PC-9 (cell line): Measurements from ENCODE around the gene GOLPH3. TPM values are rescaled to one million over a fixed set of nuclear protein-coding genes. Genes with fewer than 3 reads are reported as not detected.

Source experiments
- BruUV-seq: library from RNA; stranded (reverse); fragments of 400-500 nt; replicated peaks from 2 replicates; lab custom pipeline; 2021; lab: Mats Ljungman, UMichigan
- CTCF ChIA-PET: fragments of 300-600 bp; sonication (Branson Sonifier 250); formaldehyde crosslinking; loops from one replicate; lab custom pipeline; 2022; ENCODE audit warnings: antibody characterized with exemption; lab: Charles Lee
- POLR2A ChIA-PET: fragments of 300-600 bp; sonication (Branson Sonifier 250); formaldehyde crosslinking; loops from one replicate; lab custom pipeline; 2022; ENCODE audit warnings: antibody characterized with exemption; ENCODE audit not compliant: unreplicated experiment; lab: Charles Lee
- DNase-seq, 2 experiments: peaks; one replicate each; pipeline versions ENCODE4 v3.0.0 to v3.0.0-alpha.2; 2015 to 2022; ENCODE audit warnings: mixed read lengths in 1 of 2
- H2AFZ ChIP-seq: fragments of 200-600 bp; sonication (generic); 2 replicates; pipeline ENCODE4 v1.8.1; 2017; ENCODE audit warnings: antibody characterized with exemption
- H3F3A ChIP-seq: fragments of 200-600 bp; sonication (generic); 2 replicates; pipeline ENCODE4 v1.8.1; 2017; ENCODE audit warnings: antibody characterized with exemption, mild to moderate bottlenecking, low read depth; ENCODE audit not compliant: insufficient read depth
- H3K27ac ChIP-seq: fragments of 200-600 bp; sonication (generic); 2 replicates; pipeline ENCODE4 v1.6.1; 2016; ENCODE audit warnings: mixed run types
- H3K27me3 ChIP-seq: fragments of 200-600 bp; sonication (generic); 2 replicates; pipeline ENCODE4 v1.6.1; 2016; ENCODE audit warnings: low read depth, mixed run types; ENCODE audit not compliant: insufficient read depth
- H3K36me3 ChIP-seq: fragments of 200-600 bp; sonication (generic); 2 replicates; pipeline ENCODE4 v1.6.1; 2016; ENCODE audit warnings: low read depth, mixed run types
- H3K4me1 ChIP-seq: fragments of 200-600 bp; sonication (generic); replicated peaks from 2 replicates; pipeline ENCODE4 v1.6.1; 2016; ENCODE audit warnings: mixed run types; ENCODE audit not compliant: insufficient read depth
- H3K4me2 ChIP-seq: fragments of 200-600 bp; sonication (generic); 2 replicates; pipeline ENCODE4 v1.6.1; 2017; ENCODE audit warnings: mixed run types
- H3K4me3 ChIP-seq: fragments of 200-600 bp; sonication (generic); 2 replicates; pipeline ENCODE4 v1.6.1; 2016; ENCODE audit warnings: mixed run types
- H3K79me2 ChIP-seq: fragments of 200-600 bp; sonication (generic); 2 replicates; pipeline ENCODE4 v1.6.1; 2017; ENCODE audit warnings: low read depth, mixed run types
- H3K9me2 ChIP-seq: fragments of 200-600 bp; sonication (generic); 2 replicates; pipeline ENCODE4 v1.8.1; 2017; ENCODE audit warnings: mild to moderate bottlenecking; ENCODE audit not compliant: insufficient read depth
- H3K9me3 ChIP-seq: fragments of 200-600 bp; sonication (generic); 2 replicates; pipeline ENCODE4 v1.8.1; 2016; ENCODE audit warnings: low read depth; ENCODE audit not compliant: insufficient read depth
- H4K20me1 ChIP-seq: fragments of 200-600 bp; sonication (generic); 2 replicates; pipeline ENCODE4 v1.8.1; 2017; ENCODE audit not compliant: insufficient read depth
- CTCF ChIP-seq: fragments of 200-600 bp; sonication (generic); conservative IDR thresholded peaks from 2 replicates; pipeline ENCODE4 v1.6.1; 2017; ENCODE audit warnings: mixed run types, antibody characterized with exemption, mild to moderate bottlenecking, moderate library complexity
- EZH2 ChIP-seq: fragments of 200-600 bp; sonication (generic); IDR thresholded peaks from 2 replicates; pipeline ENCODE4 v1.8.0; 2017; ENCODE audit warnings: antibody characterized with exemption, low read depth
- intact Hi-C: fragments of 100-400 bp; cut with micrococcal nuclease; formaldehyde crosslinking; loops from one replicate; pipeline ENCODE4 v1.10.0; 2022; ENCODE audit not compliant: unreplicated experiment
- total RNA-seq: library from RNA; stranded (reverse); gene quantifications from 2 replicates; pipeline ENCODE4 v1.2.3, GENCODE V29; 2021

The GOLPH3 gene
- total RNA-seq, 1 experiment from 2014 or later, result 179 TPM

- Histone ChIP-seq H3K9me2 (no peaks in the 10 kb centered on the region), H3K27ac (no peak overlapping the region), H3K27me3 (no peaks in the 10 kb centered on the region), H3K4me3 (no peak overlapping the region), H3K9me3 (no peaks in the 10 kb centered on the region), H4K20me1 (peaks cover 93% of the 10 kb centered on the region), H2AFZ (no peak overlapping the region), H3K4me1 (no peaks in the 10 kb centered on the region), H3K79me2 (peaks cover 97% of the 10 kb centered on the region), H3K4me2 (no peak overlapping the region), H3K36me3 (peaks cover under 1% of the 10 kb centered on the region; the same call in 1 of the 2 replicates), H3F3A (peaks cover 6% of the 10 kb centered on the region; the same call in 1 of the 2 replicates)
- no peak for DNase-seq
- no TSS peak for BruUV-seq
- no peak for TF ChIP-seq CTCF
- no peak for TF ChIP-seq EZH2
- ChIA-PET CTCF (interaction anchor here (0.7 kb wide), 1 partner anchor 279 kb away, joined by 6 read pairs; no protein-coding TSS in a partner anchor), POLR2A (interaction anchor here (0.6 kb wide), 1 partner anchor 195 kb away, joined by 4 read pairs; no protein-coding TSS in a partner anchor)
- intact Hi-C loops, result no loop called here
These were observed 18.9 kb downstream of the GOLPH3 start for GRCh38 chr5:32155211-32155610.

- peaks cover 6% of the 10 kb centered on the region; the same call in 1 of the 2 replicates for H3F3A ChIP-seq
- no peaks in the 10 kb centered on the region; the same call in 1 of the 2 replicates for H3K36me3 ChIP-seq
- H3K4me1 ChIP-seq, result no peaks in the 10 kb centered on the region
- no peaks in the 10 kb centered on the region for H3K27me3 ChIP-seq
- ChIA-PET CTCF (no interaction called here), POLR2A (interaction anchor here (0.6 to 0.7 kb wide), 2 partner anchors 27 to 64 kb away, joined by 3 to 15 read pairs; no protein-coding TSS in a partner anchor)
- no peak overlapping the region for H2AFZ ChIP-seq
- H3K9me2 ChIP-seq, result no peaks in the 10 kb centered on the region
- no peak for DNase-seq
- H3K27ac ChIP-seq, result peak overlapping the region; percentile 8; the same call in 1 of the 2 replicates
- H4K20me1 ChIP-seq, result peaks cover 93% of the 10 kb centered on the region
- no peak overlapping the region for H3K4me3 ChIP-seq
- no peak overlapping the region for H3K4me2 ChIP-seq
- H3K79me2 ChIP-seq, result peaks cover 97% of the 10 kb centered on the region
- intact Hi-C loops, result no loop called here
- no peaks in the 10 kb centered on the region for H3K9me3 ChIP-seq
- TF ChIP-seq EZH2, result no peak
- TF ChIP-seq CTCF, result no peak
- no TSS peak for BruUV-seq
These were observed 20.4 kb downstream of the GOLPH3 start for GRCh38 chr5:32153723-32154122.

- ChIA-PET CTCF (interaction anchor here (0.6 kb wide), 1 partner anchor 609 kb away, joined by 3 read pairs; no protein-coding TSS in a partner anchor), POLR2A (interaction anchor here (0.6 kb wide), 1 partner anchor 329 kb away, joined by 3 read pairs; no protein-coding TSS in a partner anchor)
- H2AFZ ChIP-seq, result no peak overlapping the region
- peaks cover 100% of the 10 kb centered on the region for H3K79me2 ChIP-seq
- H3K9me2 ChIP-seq, result no peaks in the 10 kb centered on the region
- no peak overlapping the region for H3K4me2 ChIP-seq
- no peaks in the 10 kb centered on the region for H3K27me3 ChIP-seq
- H3K4me1 ChIP-seq, result no peaks in the 10 kb centered on the region
- BruUV-seq, result no TSS peak
- no peak overlapping the region for H3K4me3 ChIP-seq
- intact Hi-C loops, result no loop called here
- H4K20me1 ChIP-seq, result peaks cover 97% of the 10 kb centered on the region
- no peaks in the 10 kb centered on the region for H3K9me3 ChIP-seq
- H3K36me3 ChIP-seq, result no peaks in the 10 kb centered on the region
- 0 out of 2 replicates have a peak, but pooled peaks cover 4% of the 10 kb centered on the region for H3F3A ChIP-seq
- TF ChIP-seq CTCF, result no peak
- no peak for TF ChIP-seq EZH2
- peak in 1 of 2 experiments; percentile 11 for DNase-seq
- no peak overlapping the region; the same call in 1 of the 2 replicates for H3K27ac ChIP-seq
These were observed 22.9 kb downstream of the GOLPH3 start for GRCh38 chr5:32151198-32151597.
